Esophagus squamous epithelium (tissue), 5 donors: Measurements from ENCODE around the gene MBNL2. TPM values are rescaled to one million over a fixed set of nuclear protein-coding genes. Genes with fewer than 3 reads are reported as not detected.

Experiments
- DNase-seq: peaks from one replicate; lab custom pipeline; 2025; lab: John Stamatoyannopoulos, UW
- H3K27ac ChIP-seq, 4 donors: fragments of 200-600 bp; sonication (generic); one replicate each; pipeline ENCODE4 v1.5.1; 2016 to 2019; ENCODE audit warnings: mild to moderate bottlenecking in 1 of 4
- H3K27me3 ChIP-seq, 4 donors: fragments of 200-600 bp; sonication (generic); 1 replicate in 3 of 4; 2 replicates in 1 of 4; pipeline versions ENCODE4 v1.5.1 to v1.6.0; 2017 to 2021; ENCODE audit warnings: antibody characterized with exemption in 1 of 4
- H3K36me3 ChIP-seq, 3 donors: fragments of 200-600 bp; sonication (generic); one replicate each; pipeline ENCODE4 v1.5.1; 2016 to 2019
- H3K4me1 ChIP-seq, 3 donors: fragments of 200-600 bp; sonication (generic); one replicate each; pipeline ENCODE4 v1.5.1; 2017 to 2019
- H3K4me3 ChIP-seq, 4 donors: fragments of 200-600 bp; sonication (generic); 1 replicate in 3 of 4; 2 replicates in 1 of 4; pipeline ENCODE4 v1.5.1; 2016 to 2019; ENCODE audit warnings: mild to moderate bottlenecking in 2 of 4, moderate library complexity in 1 of 4
- H3K9me3 ChIP-seq, 3 donors: fragments of 200-600 bp; sonication (generic); one replicate each; pipeline ENCODE4 v1.5.1; 2016 to 2019
- CTCF ChIP-seq, 6 experiments: fragments of 450-650 bp in 4 of 6; fragments of 200-600 bp in 2 of 6; sonication (generic) in 2 of 6; IDR thresholded peaks; one replicate each; pipeline ENCODE4 v1.5.1; 2016 to 2019; ENCODE audit warnings: antibody characterized with exemption in 6 of 6, mild to moderate bottlenecking in 4 of 6, moderate library complexity in 4 of 6
- POLR2A ChIP-seq, 4 donors: fragments of 450-650 bp; IDR thresholded peaks; one replicate each; pipeline ENCODE4 v1.6.1; 2017; ENCODE audit warnings: antibody characterized with exemption in 4 of 4, mild to moderate bottlenecking in 4 of 4, moderate library complexity in 3 of 4
- WGBS, 2 donors: methylation state at CpG; one replicate each; pipeline ENCODE4 v1.1.5; 2018; 5-methylcytosine and 5-hydroxymethylcytosine counted together
- intact Hi-C: fragments of 100-400 bp; cut with DNase I; formaldehyde crosslinking; loops from one replicate; pipeline ENCODE4 v1.15.0; 2022
- total RNA-seq, 4 donors: library from RNA; depleted of rRNA; stranded (reverse); fragments of >200 nt; gene quantifications; one replicate each; pipeline ENCODE4 v1.1.0, GENCODE V29; 2016
- donor health status: DM: yes; HTN: yes; CAD: no.

The MBNL2 gene
- total RNA-seq, 4 donors from 2014 or later: 18.3 to 58.7 (median 29.7) TPM

- no peak for TF ChIP-seq CTCF (IDR thresholded peaks at IDR 0.05)
- no peak for TF ChIP-seq POLR2A (IDR thresholded peaks at IDR 0.05)
- WGBS, 2 donors: 90 to 94% methylated on average over 6 of the region's 6 CpGs
- no peak for DNase-seq
- intact Hi-C loops: no loop called here
- no peak overlapping the region for H3K27ac ChIP-seq
- H3K9me3 ChIP-seq: no peaks in the 10 kb centered on the region
- H3K27me3 ChIP-seq: no peaks in the 10 kb centered on the region
- H3K36me3 ChIP-seq: peaks cover 4 to 49% (median 12%) of the 10 kb centered on the region in 3 donors
- H3K4me1 ChIP-seq: peaks cover 0 to 11% (median 0%) of the 10 kb centered on the region in 3 donors
- H3K4me3 ChIP-seq: no peak overlapping the region
Observed at GRCh38 chr13:97373787-97374186, 151.7 kb downstream of the MBNL2 start.

- H3K9me3 ChIP-seq: no peaks in the 10 kb centered on the region
- no peak for TF ChIP-seq CTCF (IDR thresholded peaks at IDR 0.05)
- TF ChIP-seq POLR2A (IDR thresholded peaks at IDR 0.05): no peak
- H3K27ac ChIP-seq: no peak overlapping the region
- H3K4me3 ChIP-seq: no peak overlapping the region
- no peak for DNase-seq
- no peaks in the 10 kb centered on the region for H3K27me3 ChIP-seq
- intact Hi-C loops: no loop called here
- H3K4me1 ChIP-seq: no peaks in the 10 kb centered on the region
- H3K36me3 ChIP-seq: peaks cover 0 to 64% (median 12%) of the 10 kb centered on the region in 3 donors
- WGBS, 2 donors: 87 to 92% methylated on average over 6 of the region's 6 CpGs
Observed at GRCh38 chr13:97376981-97377380, 154.8 kb downstream of the MBNL2 start.

GRCh38 chr13:97379386-97379785, 157.3 kb downstream of the MBNL2 start:
- intact Hi-C loops: no loop called here
- Histone ChIP-seq H3K27ac (no peak overlapping the region), H3K9me3 (no peaks in the 10 kb centered on the region), H3K36me3 (peaks cover 0 to 66% (median 12%) of the 10 kb centered on the region in 3 donors), H3K4me1 (no peaks in the 10 kb centered on the region), H3K27me3 (no peaks in the 10 kb centered on the region), H3K4me3 (no peak overlapping the region)
- TF ChIP-seq POLR2A (IDR thresholded peaks at IDR 0.05) (no peak), CTCF (IDR thresholded peaks at IDR 0.05) (no peak)
- no peak for DNase-seq
- 84 to 87% methylated on average over 5 of the region's 5 CpGs for WGBS, 2 donors

GRCh38 chr13:97380696-97381095, 158.6 kb downstream of the MBNL2 start:
- TF ChIP-seq CTCF (IDR thresholded peaks at IDR 0.05): no peak
- TF ChIP-seq POLR2A (IDR thresholded peaks at IDR 0.05): no peak
- no peak overlapping the region for H3K27ac ChIP-seq
- H3K27me3 ChIP-seq: no peaks in the 10 kb centered on the region
- no peak for DNase-seq
- intact Hi-C loops: no loop called here
- H3K36me3 ChIP-seq: peaks cover 0 to 52% (median under 1%) of the 10 kb centered on the region in 3 donors
- no peak overlapping the region for H3K4me3 ChIP-seq
- 81 to 89% methylated on average over 6 of the region's 6 CpGs for WGBS, 2 donors
- no peaks in the 10 kb centered on the region for H3K9me3 ChIP-seq
- H3K4me1 ChIP-seq: peaks cover 0 to 2% (median 0%) of the 10 kb centered on the region in 3 donors

GRCh38 chr13:97381189-97381588, 159.1 kb downstream of the MBNL2 start:
- WGBS, 2 donors: 100% methylated on average over 1 of the region's 1 CpG
- no peak for DNase-seq
- no peak overlapping the region for H3K4me3 ChIP-seq
- peaks cover 0 to 48% (median 0%) of the 10 kb centered on the region in 3 donors for H3K36me3 ChIP-seq
- no peaks in the 10 kb centered on the region for H3K27me3 ChIP-seq
- peaks cover 0 to 7% (median 2%) of the 10 kb centered on the region in 3 donors for H3K4me1 ChIP-seq
- H3K27ac ChIP-seq: no peak overlapping the region
- H3K9me3 ChIP-seq: no peaks in the 10 kb centered on the region
- intact Hi-C loops: no loop called here
- no peak for TF ChIP-seq POLR2A (IDR thresholded peaks at IDR 0.05)
- TF ChIP-seq CTCF (IDR thresholded peaks at IDR 0.05): no peak
